Activated CD8-positive, alpha-beta T cell treated with anti-CD3 and anti-CD28 coated beads for 36 hours (primary cell): Measurements from ENCODE around the gene NEK6. TPM values are rescaled to one million over a fixed set of nuclear protein-coding genes. Genes with fewer than 3 reads are reported as not detected.

Source experiments
- ATAC-seq: fragments of 200-7000 bp; cut with Tn5 transposase; one replicate; pipeline ENCODE4 v1.10.0; 2021; ENCODE audit warnings: mild to moderate bottlenecking, moderate library complexity
- CTCF ChIA-PET: fragments of 350-600 bp; sonication (Branson Sonifier 250); formaldehyde crosslinking; loops from one replicate; lab custom pipeline; 2021; ENCODE audit warnings: antibody characterized with exemption; lab: Charles Lee
- POLR2A ChIA-PET: fragments of 350-600 bp; sonication (Branson Sonifier 250); formaldehyde crosslinking; loops from one replicate; lab custom pipeline; 2021; ENCODE audit warnings: antibody characterized with exemption; lab: Charles Lee
- DNase-seq: peaks from one replicate; pipeline ENCODE4 v3.0.0-alpha.2; 2020
- H3K27ac Mint-ChIP-seq: one replicate; pipeline ENCODE4 v1.8.0; 2021; ENCODE audit warnings: mild to moderate bottlenecking, mixed read lengths
- H3K27me3 Mint-ChIP-seq: one replicate; pipeline ENCODE4 v1.8.0; 2021; ENCODE audit warnings: mixed read lengths
- H3K36me3 Mint-ChIP-seq: one replicate; pipeline ENCODE4 v1.8.0; 2021; ENCODE audit warnings: low read depth, mixed read lengths
- H3K4me1 Mint-ChIP-seq: one replicate; pipeline ENCODE4 v1.8.0; 2021; ENCODE audit warnings: low read depth, mixed read lengths
- H3K4me3 Mint-ChIP-seq: one replicate; pipeline ENCODE4 v1.8.0; 2021; ENCODE audit warnings: mild to moderate bottlenecking, moderate library complexity, mixed read lengths
- H3K9me3 Mint-ChIP-seq: one replicate; pipeline ENCODE4 v1.8.0; 2021; ENCODE audit warnings: mixed read lengths
- intact Hi-C: fragments of 100-400 bp; cut with micrococcal nuclease; formaldehyde crosslinking; loops from one replicate; pipeline ENCODE4 v1.10.0; 2022
- total RNA-seq, 2 experiments: library from RNA; stranded (reverse); gene quantifications; one replicate each; pipeline ENCODE4 v1.2.3, GENCODE V29; 2021
- TF ChIP-seq, protein P1 (sequence below): fragments of 200-600 bp; IDR thresholded peaks from one replicate; pipeline ENCODE4 v1.8.0; 2022; ENCODE audit warnings: antibody characterized with exemption, mild to moderate bottlenecking

NEK6 gene
- total RNA-seq, 2 experiments from 2014 or later, result 20.2 to 21.8 TPM

DNA sequence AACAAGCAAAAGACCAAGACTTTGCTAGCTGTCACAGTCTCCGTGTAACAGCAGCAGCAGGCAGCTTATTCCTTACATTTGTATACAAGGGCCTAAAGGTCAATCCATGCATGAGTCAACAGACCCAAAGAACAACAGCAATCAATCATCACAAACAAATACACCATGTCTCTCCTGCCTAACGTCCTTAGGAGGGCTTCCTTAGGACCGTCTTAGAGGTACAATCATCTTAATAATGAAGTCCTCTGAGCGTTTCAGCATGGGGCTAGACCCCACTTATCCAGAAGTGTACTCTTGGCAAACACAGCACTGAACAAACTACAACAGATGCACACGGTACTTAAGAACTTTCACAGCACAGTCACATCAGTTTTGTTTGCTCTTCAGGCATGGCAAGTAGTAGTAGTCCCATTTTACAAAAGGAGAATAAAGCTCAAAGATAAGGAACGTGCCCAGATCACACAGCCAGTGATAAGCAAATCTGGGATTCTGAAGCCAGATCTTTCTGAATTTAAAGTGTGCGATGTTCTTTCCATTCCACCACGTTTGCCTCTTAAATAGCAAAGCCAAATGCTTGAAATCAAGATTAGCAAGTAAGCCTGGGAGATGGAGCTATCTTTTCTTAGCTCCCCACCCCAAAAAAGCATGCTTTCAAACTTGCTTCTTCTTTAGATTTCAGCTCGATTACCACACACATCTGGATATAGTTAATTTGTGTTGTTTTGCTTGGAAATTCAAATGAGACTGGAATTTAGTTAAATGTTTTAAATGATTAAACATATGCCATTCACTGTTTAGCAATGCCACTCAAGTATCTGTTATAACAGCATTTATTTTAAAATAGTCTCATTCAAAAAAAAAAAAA lies 133.3 kb downstream of the NEK6 start:
- intact Hi-C loops, result loop anchor here (10.0 kb wide), 1 partner anchor 266 kb away; no protein-coding TSS in a partner anchor
- no peak overlapping the region for H3K4me3 Mint-ChIP-seq
- peaks cover 7% of the 10 kb centered on the region for H3K36me3 Mint-ChIP-seq

DNA sequence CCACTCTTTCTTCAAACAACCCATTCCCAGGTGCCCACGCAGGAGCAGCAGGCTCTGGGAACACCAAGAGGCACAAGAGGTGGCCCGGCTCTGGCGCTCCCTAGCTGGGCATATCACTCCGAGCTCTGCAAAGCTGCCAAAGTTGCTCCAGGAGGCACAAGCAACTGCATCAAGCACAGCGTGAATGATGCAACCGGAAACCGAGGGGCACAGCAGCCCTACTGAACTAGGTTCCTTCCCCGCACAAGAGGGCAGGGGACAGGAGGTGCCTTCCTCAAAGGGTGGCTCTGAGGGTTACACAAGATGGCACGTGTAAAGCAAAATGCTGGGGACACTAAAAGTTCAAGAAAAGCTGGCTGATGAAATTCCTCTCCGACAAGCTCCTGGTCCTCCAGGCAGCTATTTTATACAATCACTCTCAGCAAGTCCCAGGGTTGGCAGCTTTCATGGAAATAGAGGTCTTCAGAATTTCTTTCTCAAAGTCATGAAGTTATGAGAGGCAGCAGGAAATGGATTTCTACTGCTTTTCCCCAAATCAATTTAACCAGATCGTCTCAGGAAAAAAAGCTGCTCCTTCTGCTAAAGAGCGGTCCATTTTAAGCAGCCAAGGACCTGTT lies 134.6 kb downstream of the NEK6 start:
- H3K4me3 Mint-ChIP-seq, result no peak overlapping the region
- intact Hi-C loops, result loop anchor here (10.0 kb wide), 1 partner anchor 268 kb away; no protein-coding TSS in a partner anchor
- no peak overlapping the region for H3K27ac Mint-ChIP-seq
- ATAC-seq, result no peak
- TF ChIP-seq, protein P1, sequence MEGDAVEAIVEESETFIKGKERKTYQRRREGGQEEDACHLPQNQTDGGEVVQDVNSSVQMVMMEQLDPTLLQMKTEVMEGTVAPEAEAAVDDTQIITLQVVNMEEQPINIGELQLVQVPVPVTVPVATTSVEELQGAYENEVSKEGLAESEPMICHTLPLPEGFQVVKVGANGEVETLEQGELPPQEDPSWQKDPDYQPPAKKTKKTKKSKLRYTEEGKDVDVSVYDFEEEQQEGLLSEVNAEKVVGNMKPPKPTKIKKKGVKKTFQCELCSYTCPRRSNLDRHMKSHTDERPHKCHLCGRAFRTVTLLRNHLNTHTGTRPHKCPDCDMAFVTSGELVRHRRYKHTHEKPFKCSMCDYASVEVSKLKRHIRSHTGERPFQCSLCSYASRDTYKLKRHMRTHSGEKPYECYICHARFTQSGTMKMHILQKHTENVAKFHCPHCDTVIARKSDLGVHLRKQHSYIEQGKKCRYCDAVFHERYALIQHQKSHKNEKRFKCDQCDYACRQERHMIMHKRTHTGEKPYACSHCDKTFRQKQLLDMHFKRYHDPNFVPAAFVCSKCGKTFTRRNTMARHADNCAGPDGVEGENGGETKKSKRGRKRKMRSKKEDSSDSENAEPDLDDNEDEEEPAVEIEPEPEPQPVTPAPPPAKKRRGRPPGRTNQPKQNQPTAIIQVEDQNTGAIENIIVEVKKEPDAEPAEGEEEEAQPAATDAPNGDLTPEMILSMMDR, result no peak
- H3K9me3 Mint-ChIP-seq, result no peaks in the 10 kb centered on the region
- H3K4me1 Mint-ChIP-seq, result peaks cover 67% of the 10 kb centered on the region
- no peaks in the 10 kb centered on the region for H3K27me3 Mint-ChIP-seq
- ChIA-PET POLR2A (interaction anchor here (1.0 to 1.4 kb wide), 3 partner anchors 8 to 18 kb away, joined by 3 to 4 read pairs (median 3); no protein-coding TSS in a partner anchor), CTCF (interaction anchor here (0.5 to 4.4 kb wide), 8 partner anchors 8 to 265 kb away, joined by 3 to 14 read pairs (median 4); no protein-coding TSS in a partner anchor)
- peaks cover 3% of the 10 kb centered on the region for H3K36me3 Mint-ChIP-seq
- DNase-seq, result no peak

More for the DNA sequence above, 133.3 kb downstream of the NEK6 start:
- Mint-ChIP-seq H3K9me3 (no peaks in the 10 kb centered on the region), H3K27me3 (no peaks in the 10 kb centered on the region), H3K4me1 (peaks cover 69% of the 10 kb centered on the region), H3K27ac (no peak overlapping the region)
- ChIA-PET POLR2A (no interaction called here), CTCF (interaction anchor here (0.9 to 4.4 kb wide), 8 partner anchors 13 to 264 kb away, joined by 3 to 14 read pairs (median 4); no protein-coding TSS in a partner anchor)
- DNase-seq, result no peak
- TF ChIP-seq, protein P1, result no peak
- no peak for ATAC-seq

DNA sequence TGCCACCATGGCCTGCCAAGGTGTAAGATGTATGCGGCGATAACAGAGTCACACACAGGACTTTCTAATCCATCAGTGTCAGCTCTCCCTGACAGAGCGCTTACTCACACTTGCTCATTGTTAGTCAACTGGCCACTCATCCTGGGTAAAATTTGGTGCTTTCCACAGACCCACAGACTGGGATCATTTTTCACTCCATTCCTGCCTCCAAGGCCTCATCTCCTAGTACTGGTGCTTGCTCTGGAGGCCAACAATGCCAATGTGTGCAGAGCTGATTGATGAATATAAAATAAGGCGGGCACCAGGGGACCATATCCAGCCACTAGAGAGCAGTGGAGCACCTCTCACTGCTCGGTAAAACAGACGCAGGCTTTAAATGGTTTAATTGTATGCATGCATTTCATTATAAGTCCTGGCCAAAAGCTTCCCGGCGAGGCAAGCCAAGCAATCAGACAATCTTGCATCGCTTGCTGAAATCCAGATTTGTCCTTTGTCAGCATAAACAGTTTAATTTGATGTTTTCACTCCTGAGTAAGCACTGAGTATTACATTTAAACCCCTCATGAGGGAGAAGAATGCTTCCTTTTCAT lies 135.2 kb downstream of the NEK6 start:
- DNase-seq, result no peak
- Mint-ChIP-seq H3K27ac (no peak overlapping the region), H3K4me1 (peaks cover 63% of the 10 kb centered on the region), H3K4me3 (no peak overlapping the region), H3K9me3 (no peaks in the 10 kb centered on the region), H3K36me3 (peaks cover 2% of the 10 kb centered on the region), H3K27me3 (no peaks in the 10 kb centered on the region)
- intact Hi-C loops, result loop anchor here (10.0 kb wide), 1 partner anchor 268 kb away; no protein-coding TSS in a partner anchor
- ATAC-seq, result no peak
- TF ChIP-seq, protein P1, result no peak
- CTCF ChIA-PET, result interaction anchor here (0.9 to 4.4 kb wide), 5 partner anchors 8 to 266 kb away, joined by 3 to 14 read pairs (median 4); no protein-coding TSS in a partner anchor
- POLR2A ChIA-PET, result interaction anchor here (1.0 to 1.4 kb wide), 4 partner anchors 9 to 22 kb away, joined by 3 to 4 read pairs (median 3); no protein-coding TSS in a partner anchor

DNA sequence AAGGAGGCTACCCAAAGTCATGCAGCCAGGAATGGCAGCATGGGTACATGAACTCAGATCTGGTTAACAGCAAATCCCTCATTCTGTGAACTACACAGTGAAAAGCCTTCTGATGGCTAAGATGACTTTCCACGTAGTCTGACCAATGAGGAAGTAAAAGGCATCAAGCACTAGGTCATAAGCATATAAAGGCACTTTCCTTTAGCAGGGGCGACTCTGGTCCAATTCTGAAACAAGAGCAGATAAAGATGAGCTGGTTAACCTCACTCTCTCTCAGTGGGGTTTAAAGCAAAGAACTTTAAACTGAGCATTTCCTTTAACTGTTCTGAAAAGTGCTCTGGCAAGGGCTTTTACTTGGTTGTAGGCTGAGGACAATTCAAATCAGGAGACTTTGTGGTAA lies 136.4 kb downstream of the NEK6 start:
- POLR2A ChIA-PET, result interaction anchor here (0.6 to 1.1 kb wide), 2 partner anchors 21 to 319 kb away, joined by 3 read pairs; no protein-coding TSS in a partner anchor
- intact Hi-C loops, result loop anchor here (10.0 kb wide), 1 partner anchor 269 kb away; no protein-coding TSS in a partner anchor
- no peak for DNase-seq

More for the DNA sequence above, 136.4 kb downstream of the NEK6 start:
- peak overlapping the region; percentile 83 for H3K27ac Mint-ChIP-seq
- H3K4me1 Mint-ChIP-seq, result peaks cover 60% of the 10 kb centered on the region
- peaks cover 2% of the 10 kb centered on the region for H3K36me3 Mint-ChIP-seq
- TF ChIP-seq, protein P1, result no peak
- peak; percentile 75 for ATAC-seq
- no peak overlapping the region for H3K4me3 Mint-ChIP-seq
- no peaks in the 10 kb centered on the region for H3K9me3 Mint-ChIP-seq
- CTCF ChIA-PET, result interaction anchor here (1.2 to 2.8 kb wide), 6 partner anchors 10 to 267 kb away, joined by 3 to 11 read pairs (median 4); no protein-coding TSS in a partner anchor
- H3K27me3 Mint-ChIP-seq, result no peaks in the 10 kb centered on the region
